Measurements from ENCODE around the gene GNAS-AS1. TPM values are rescaled to one million over a fixed set of nuclear protein-coding genes. Genes with fewer than 3 reads are reported as not detected.

Gene GNAS-AS1
- total RNA-seq, 6 experiments from 2014 or later: 1.0 to 1.5 (median 1.3) TPM

DNA sequence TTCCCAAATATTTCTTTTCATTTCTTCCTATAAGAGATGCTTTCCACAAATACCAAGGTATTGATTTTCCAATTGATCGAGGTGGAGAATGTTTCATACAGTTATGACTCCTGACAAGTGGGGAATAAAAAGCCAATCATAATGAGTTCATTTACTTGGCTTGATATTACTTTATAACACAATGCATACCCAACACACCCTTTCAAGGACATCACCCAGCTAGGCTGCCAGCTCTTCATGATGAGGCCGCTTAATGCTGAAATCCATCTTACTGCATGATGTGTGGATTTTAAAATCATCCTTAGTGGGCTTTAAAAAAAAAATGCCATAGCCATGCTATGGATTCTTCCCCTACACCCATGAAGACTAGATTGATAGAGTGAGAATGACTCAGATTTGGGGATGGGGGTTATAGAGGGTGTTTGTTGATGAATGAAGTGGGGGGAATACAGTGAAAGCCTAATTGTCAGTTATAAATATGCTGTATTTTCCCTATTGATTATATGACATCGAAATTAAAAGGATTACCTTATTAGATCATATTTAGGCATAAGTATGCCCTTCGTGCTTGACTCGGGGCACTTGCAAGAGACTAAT lies 75.9 kb downstream of the GNAS-AS1 start:
- Mint-ChIP-seq H3K9me3 (no peaks in the 10 kb centered on the region), H3K4me1 (ENCODE audit: low read depth) (peaks cover 6% of the 10 kb centered on the region; the same call in 1 of the 2 replicates), H3K27me3 (ENCODE audit: insufficient read depth) (peaks cover 39% of the 10 kb centered on the region)

DNA sequence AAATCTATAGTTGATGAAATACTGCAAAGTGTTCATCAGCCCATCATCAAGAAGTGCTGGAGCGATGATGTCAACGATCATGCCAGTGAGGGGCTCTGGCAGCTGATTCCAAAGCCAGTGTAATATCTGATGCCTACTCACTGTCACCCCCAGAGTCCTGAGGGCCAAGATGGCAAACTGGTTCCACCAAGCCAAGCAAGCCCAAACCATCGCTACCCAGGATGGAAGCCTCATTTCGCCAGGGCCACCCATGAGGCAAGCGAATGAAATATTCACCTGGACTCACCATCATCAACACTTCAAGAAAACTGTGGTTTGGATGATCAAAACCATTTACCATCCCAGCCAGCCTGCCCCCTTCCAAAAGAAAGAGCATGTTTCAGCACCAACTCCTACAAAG lies 76.5 kb downstream of the GNAS-AS1 start:
- Mint-ChIP-seq H3K27ac (no peak overlapping the region), H3K9me3 (no peaks in the 10 kb centered on the region), H3K4me1 (ENCODE audit: low read depth) (peaks cover 6% of the 10 kb centered on the region; the same call in 1 of the 2 replicates), H3K27me3 (ENCODE audit: insufficient read depth) (peaks cover 42% of the 10 kb centered on the region), H3K4me3 (no peak overlapping the region), H3K36me3 (ENCODE audit: low read depth) (no peaks in the 10 kb centered on the region)
- TF ChIP-seq, protein P1, sequence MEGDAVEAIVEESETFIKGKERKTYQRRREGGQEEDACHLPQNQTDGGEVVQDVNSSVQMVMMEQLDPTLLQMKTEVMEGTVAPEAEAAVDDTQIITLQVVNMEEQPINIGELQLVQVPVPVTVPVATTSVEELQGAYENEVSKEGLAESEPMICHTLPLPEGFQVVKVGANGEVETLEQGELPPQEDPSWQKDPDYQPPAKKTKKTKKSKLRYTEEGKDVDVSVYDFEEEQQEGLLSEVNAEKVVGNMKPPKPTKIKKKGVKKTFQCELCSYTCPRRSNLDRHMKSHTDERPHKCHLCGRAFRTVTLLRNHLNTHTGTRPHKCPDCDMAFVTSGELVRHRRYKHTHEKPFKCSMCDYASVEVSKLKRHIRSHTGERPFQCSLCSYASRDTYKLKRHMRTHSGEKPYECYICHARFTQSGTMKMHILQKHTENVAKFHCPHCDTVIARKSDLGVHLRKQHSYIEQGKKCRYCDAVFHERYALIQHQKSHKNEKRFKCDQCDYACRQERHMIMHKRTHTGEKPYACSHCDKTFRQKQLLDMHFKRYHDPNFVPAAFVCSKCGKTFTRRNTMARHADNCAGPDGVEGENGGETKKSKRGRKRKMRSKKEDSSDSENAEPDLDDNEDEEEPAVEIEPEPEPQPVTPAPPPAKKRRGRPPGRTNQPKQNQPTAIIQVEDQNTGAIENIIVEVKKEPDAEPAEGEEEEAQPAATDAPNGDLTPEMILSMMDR (IDR thresholded peaks at IDR 0.05): no peak
- DNase-seq: no peak

More for the DNA sequence above, 75.9 kb downstream of the GNAS-AS1 start:
- Mint-ChIP-seq H3K4me3 (no peak overlapping the region), H3K27ac (no peak overlapping the region), H3K36me3 (ENCODE audit: low read depth) (no peaks in the 10 kb centered on the region)
- TF ChIP-seq, protein P1 (IDR thresholded peaks at IDR 0.05): no peak
- no peak for DNase-seq

DNA sequence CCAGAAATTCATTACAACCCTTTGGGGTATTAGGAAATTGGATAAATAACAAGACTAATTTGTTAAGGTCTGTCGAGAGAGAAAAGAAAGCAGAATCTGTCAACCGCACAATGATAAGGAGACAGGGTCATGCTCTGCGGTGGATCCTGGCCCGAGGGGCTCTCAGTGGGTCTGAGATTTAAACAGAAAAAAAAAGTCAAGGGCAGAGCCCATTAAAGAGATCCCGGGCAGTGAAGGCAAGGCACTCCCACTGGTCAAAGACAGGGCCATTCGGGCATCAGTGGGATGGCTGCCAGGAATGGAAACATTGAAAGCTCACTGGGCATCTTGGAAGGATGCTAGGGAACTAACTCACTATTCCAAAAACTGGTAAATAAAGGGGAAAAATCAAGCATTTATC lies 77.9 kb downstream of the GNAS-AS1 start:
- Mint-ChIP-seq H3K4me1 (ENCODE audit: low read depth) (peaks cover 6% of the 10 kb centered on the region; the same call in 1 of the 2 replicates), H3K9me3 (no peaks in the 10 kb centered on the region), H3K27ac (no peak overlapping the region), H3K36me3 (ENCODE audit: low read depth) (no peaks in the 10 kb centered on the region), H3K4me3 (no peak overlapping the region), H3K27me3 (ENCODE audit: insufficient read depth) (peaks cover 44% of the 10 kb centered on the region)
- TF ChIP-seq, protein P1 (IDR thresholded peaks at IDR 0.05): no peak
- no peak for DNase-seq

Small RNA genes within 50 kb of the gene (microRNA-seq; reads per million reads assigned to microRNA genes)
- gene MIR298: not detected

Other genes starting within 250 kb of the GNAS-AS1 start
- 10 to 100 TPM; 44.4 to 51.8 (median 48.3) TPM for gene STX16, start 199.6 kb downstream of the GNAS-AS1 start, total RNA-seq (2021; fragmentation: NEBNext Ultra II Directional; extraction: Animal tissue kit (Norgen Biotek cat#: 25700))
- 10 to 100 TPM; 12.0 to 17.8 (median 12.6) TPM for gene NPEPL1, start 158.1 kb downstream of the GNAS-AS1 start, total RNA-seq (2021; fragmentation: NEBNext Ultra II Directional; extraction: Animal tissue kit (Norgen Biotek cat#: 25700))
- gene GNAS, start 1.8 kb upstream of the GNAS-AS1 start, total RNA-seq (2021; fragmentation: NEBNext Ultra II Directional; extraction: Animal tissue kit (Norgen Biotek cat#: 25700)): 1,000 to 10,000 TPM in 2 of 6 experiments, 100 to 1,000 TPM in 4; 820 to 1,032 (median 914) TPM
- 10 to 100 TPM; 52.3 to 64.0 (median 62.1) TPM for gene NELFCD, start 130.4 kb upstream of the GNAS-AS1 start, total RNA-seq (2021; fragmentation: NEBNext Ultra II Directional; extraction: Animal tissue kit (Norgen Biotek cat#: 25700))
- gene CTSZ, start 156.4 kb upstream of the GNAS-AS1 start, total RNA-seq (2021; fragmentation: NEBNext Ultra II Directional; extraction: Animal tissue kit (Norgen Biotek cat#: 25700)): 100 to 1,000 TPM; 124 to 240 (median 136) TPM
- gene TUBB1, start 168.5 kb upstream of the GNAS-AS1 start, total RNA-seq (2021; fragmentation: NEBNext Ultra II Directional; extraction: Animal tissue kit (Norgen Biotek cat#: 25700)): not detected
- 10 to 100 TPM; 75.0 to 91.4 (median 84.4) TPM for gene ATP5F1E, start 181.4 kb upstream of the GNAS-AS1 start, total RNA-seq (2021; fragmentation: NEBNext Ultra II Directional; extraction: Animal tissue kit (Norgen Biotek cat#: 25700))
- gene PRELID3B, start 191.9 kb upstream of the GNAS-AS1 start, total RNA-seq (2021; fragmentation: NEBNext Ultra II Directional; extraction: Animal tissue kit (Norgen Biotek cat#: 25700)): 10 to 100 TPM; 55.2 to 64.1 (median 59.8) TPM